ENCODE measurements around the gene B3GALNT2.

Gene B3GALNT2

DNA sequence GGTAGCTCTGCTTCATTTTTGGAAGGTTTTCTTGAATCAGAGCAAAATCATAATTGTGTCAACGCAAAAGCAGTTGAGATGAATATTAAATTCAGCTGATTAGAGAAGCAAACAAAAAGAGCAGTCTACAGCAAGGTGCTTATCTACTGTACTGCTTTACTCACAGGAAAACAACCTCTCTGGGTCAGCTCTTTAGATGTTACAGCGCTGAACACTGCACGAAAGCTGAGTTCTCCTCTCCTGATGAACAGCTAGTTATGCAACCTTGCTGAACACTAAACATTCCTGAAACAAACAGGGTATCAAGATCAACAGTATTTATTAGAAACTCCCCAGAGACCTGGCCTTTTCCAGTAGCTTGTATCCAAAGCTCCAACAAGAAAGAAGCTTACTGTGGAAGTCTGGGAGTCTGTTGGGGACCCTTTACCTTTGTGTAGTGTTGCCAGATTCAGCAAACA is 95.7 kb downstream of the B3GALNT2 start:
- DNase-seq, result no peak

DNA sequence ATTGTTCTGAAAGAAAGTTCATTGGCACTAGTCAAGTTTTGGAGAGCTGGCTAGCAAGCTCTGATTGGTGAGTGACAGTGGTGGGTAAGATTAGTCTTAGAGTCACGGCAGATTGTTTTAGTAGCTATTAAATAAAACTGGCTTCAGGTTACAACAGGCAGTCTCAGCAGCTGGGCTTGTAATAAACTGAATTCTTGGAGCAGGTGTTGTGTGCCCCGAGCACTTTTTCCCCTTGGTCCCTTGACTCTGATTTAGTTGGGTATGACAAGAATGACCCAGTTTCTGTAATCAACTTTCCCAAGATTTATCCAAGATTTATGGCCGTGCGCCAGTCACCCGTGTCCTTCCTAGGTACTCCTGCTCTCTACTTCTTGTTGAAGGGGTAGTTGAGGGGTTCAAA is 96.8 kb downstream of the B3GALNT2 start:
- DNase-seq, result no peak

GRCh38 chr1:235404190-235404589 is 100.1 kb downstream of the B3GALNT2 start:
- DNase-seq, result no peak

DNA sequence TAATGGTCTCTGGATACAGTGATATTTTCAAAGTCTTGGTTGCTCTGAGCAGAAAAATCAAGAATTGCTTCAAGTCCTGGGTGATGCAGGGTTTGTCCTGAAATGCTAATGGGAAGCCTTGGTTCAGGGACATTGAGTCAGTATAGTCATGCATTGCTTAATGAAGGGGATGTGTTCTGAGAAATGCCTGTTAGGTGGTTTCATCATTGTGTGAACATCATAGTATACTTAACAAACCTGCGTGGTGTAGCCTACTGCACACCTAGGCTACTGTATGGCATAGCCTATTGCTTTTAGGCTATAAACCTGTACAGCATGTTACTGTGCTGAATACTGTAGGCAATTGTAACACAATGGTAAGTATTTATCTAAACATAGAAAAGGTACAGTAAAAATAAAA is 100.7 kb downstream of the B3GALNT2 start:
- no peak for DNase-seq

- no peak for DNase-seq
Measured at GRCh38 chr1:235402457-235403200, 101.6 kb downstream of the B3GALNT2 start.

DNA sequence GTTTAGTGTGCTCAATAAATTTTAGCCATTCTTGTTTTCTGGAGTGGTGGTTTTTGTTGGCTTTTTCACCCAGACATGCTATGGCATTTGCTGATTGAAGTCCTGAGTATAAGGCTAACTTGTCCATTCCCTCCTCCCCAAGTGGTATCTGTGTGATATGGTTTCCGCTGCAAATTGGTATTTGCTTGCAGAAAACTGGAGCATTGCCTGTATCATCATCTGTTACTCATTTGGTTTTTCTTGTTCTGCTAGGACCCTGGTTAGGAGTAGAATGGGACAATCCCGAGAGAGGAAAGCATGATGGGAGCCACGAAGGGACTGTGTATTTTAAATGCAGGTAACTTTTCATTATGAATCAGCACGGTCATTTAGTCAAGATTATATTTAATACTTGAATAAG is 103.0 kb downstream of the B3GALNT2 start:
- DNase-seq, result no peak
